Naive thymus-derived CD8-positive, alpha-beta T cell (primary cell): Measurements from ENCODE around the gene GPR107. TPM values are rescaled to one million over a fixed set of nuclear protein-coding genes. Genes with fewer than 3 reads are reported as not detected.

Experiments used
- ATAC-seq, 2 donors: fragments of 150-1000 bp; cut with Tn5 transposase in 1 of 2; sonication (Bioruptor Pico), chemical (Tn5 transposase) in 1 of 2; 1 replicate in 1 of 2; 2 replicates in 1 of 2; pipeline ENCODE4 v1.10.0; 2021; ENCODE audit warnings: mild to moderate bottlenecking in 2 of 2, moderate library complexity in 2 of 2
- POLR2A ChIA-PET: fragments of 350-600 bp; sonication (Branson Sonifier 250); formaldehyde crosslinking; loops from one replicate; lab custom pipeline; 2021; ENCODE audit warnings: antibody characterized with exemption; lab: Charles Lee
- DNase-seq, 10 donors: peaks; one replicate each; pipeline versions ENCODE4 v3.0.0 to v3.0.0-alpha.2; 2020 to 2022
- H3K27ac Mint-ChIP-seq, 10 donors: one replicate each; pipeline ENCODE4 v1.8.0; 2020 to 2022; ENCODE audit warnings: mild to moderate bottlenecking in 10 of 10, mixed read lengths in 10 of 10, moderate library complexity in 4 of 10, inconsistent platforms in 1 of 10
- H3K27me3 Mint-ChIP-seq, 5 donors: one replicate each; pipeline ENCODE4 v1.8.0; 2021 to 2022; ENCODE audit warnings: mixed read lengths in 5 of 5
- H3K36me3 Mint-ChIP-seq, 3 donors: one replicate each; pipeline ENCODE4 v1.8.0; 2020 to 2022; ENCODE audit warnings: mixed read lengths in 3 of 3, mild to moderate bottlenecking in 2 of 3, inconsistent platforms in 1 of 3
- H3K4me1 Mint-ChIP-seq, 4 donors: one replicate each; pipeline ENCODE4 v1.8.0; 2021 to 2022; ENCODE audit warnings: mixed read lengths in 4 of 4
- H3K4me3 Mint-ChIP-seq, 10 donors: one replicate each; pipeline ENCODE4 v1.8.0; 2020 to 2022; ENCODE audit warnings: mild to moderate bottlenecking in 10 of 10, mixed read lengths in 10 of 10, moderate library complexity in 6 of 10, inconsistent platforms in 1 of 10
- H3K9me3 Mint-ChIP-seq, 9 donors: one replicate each; pipeline ENCODE4 v1.8.0; 2020 to 2022; ENCODE audit warnings: mixed read lengths in 9 of 9, mild to moderate bottlenecking in 3 of 9, inconsistent platforms in 1 of 9, moderate library complexity in 1 of 9
- polyA plus RNA-seq, 3 donors: library from polyadenylated mRNA; unstranded; fragments of 300-500 nt; fragmentation: Illumina TruSeq; gene quantifications; one replicate each; pipeline ENCODE4 v1.2.3, GENCODE V29; 2021
- total RNA-seq, 8 experiments: library from RNA in 2 of 8; stranded (reverse) in 2 of 8; gene quantifications; one replicate each; pipeline ENCODE4 v1.2.3 and lab custom pipeline; 2021 to 2026

Gene GPR107
- total and polyA plus RNA-seq, 5 experiments from 2014 or later, result 1.4 to 25.3 (median 3.2) TPM

- Mint-ChIP-seq H3K27ac (peak overlapping the region; percentile 74 to 93 (median 86)), H3K4me1 (peaks cover 44 to 100% (median 96%) of the 10 kb centered on the region in 4 donors), H3K36me3 (peaks cover 0 to 15% (median 10%) of the 10 kb centered on the region in 3 donors), H3K4me3 (peak overlapping the region; percentile 50 to 83 (median 70)), H3K27me3 (no peaks in the 10 kb centered on the region), H3K9me3 (peaks cover 0 to 2% (median 0%) of the 10 kb centered on the region in 9 donors)
- POLR2A ChIA-PET, result interaction anchor here (0.6 to 4.1 kb wide), 7 partner anchors 11 to 532 kb away, joined by 3 to 32 read pairs (median 6); partner anchors contain the start of gene FNBP1
- ATAC-seq (no peak), DNase-seq (no peak)
Measured at GRCh38 chr9:130028493-130029222, 25.0 kb upstream of the GPR107 start.

- peaks cover 0 to 15% (median 10%) of the 10 kb centered on the region in 3 donors for H3K36me3 Mint-ChIP-seq
- POLR2A ChIA-PET, result interaction anchor here (0.8 to 4.1 kb wide), 6 partner anchors 11 to 143 kb away, joined by 3 to 32 read pairs (median 4); partner anchors contain the start of gene FNBP1
- H3K27me3 Mint-ChIP-seq, result no peaks in the 10 kb centered on the region
- peaks cover 0 to 2% (median 0%) of the 10 kb centered on the region in 9 donors for H3K9me3 Mint-ChIP-seq
- H3K27ac Mint-ChIP-seq, result peak overlapping the region; percentile 74 to 93 (median 87)
- peak overlapping the region; percentile 50 to 83 (median 70) for H3K4me3 Mint-ChIP-seq
- no peak for DNase-seq
- peaks cover 41 to 99% (median 91%) of the 10 kb centered on the region in 4 donors for H3K4me1 Mint-ChIP-seq
- ATAC-seq, result peak in 1 of 2 donors; percentile 10
Measured at GRCh38 chr9:130029223-130029973, 24.3 kb upstream of the GPR107 start.

GRCh38 chr9:130030651-130031127 lies 23.0 kb upstream of the GPR107 start:
- POLR2A ChIA-PET, result interaction anchor here (0.6 to 4.1 kb wide), 7 partner anchors 9 to 146 kb away, joined by 3 to 32 read pairs (median 5); no protein-coding TSS in a partner anchor
- peaks cover 40 to 99% (median 91%) of the 10 kb centered on the region in 4 donors for H3K4me1 Mint-ChIP-seq
- peaks cover 0 to 2% (median 0%) of the 10 kb centered on the region in 9 donors for H3K9me3 Mint-ChIP-seq
- ATAC-seq (peak; percentile 29 to 48), DNase-seq (no peak)
- peaks cover 0 to 25% (median 10%) of the 10 kb centered on the region in 3 donors for H3K36me3 Mint-ChIP-seq
- no peaks in the 10 kb centered on the region for H3K27me3 Mint-ChIP-seq
- H3K27ac Mint-ChIP-seq, result peak overlapping the region; percentile 57 to 97 (median 88)
- peak overlapping the region; percentile 0 to 83 (median 74) for H3K4me3 Mint-ChIP-seq

GRCh38 chr9:130034570-130034969 lies 19.1 kb upstream of the GPR107 start:
- H3K9me3 Mint-ChIP-seq, result no peaks in the 10 kb centered on the region
- H3K36me3 Mint-ChIP-seq, result peaks cover 0 to 16% (median 0%) of the 10 kb centered on the region in 3 donors
- DNase-seq, result no peak

GRCh38 chr9:130036099-130036498 lies 17.6 kb upstream of the GPR107 start:
- POLR2A ChIA-PET, result interaction anchor here (0.6 to 11.3 kb wide), 3 partner anchors 9 to 147 kb away, joined by 4 to 225 read pairs (median 5); no protein-coding TSS in a partner anchor
- Mint-ChIP-seq H3K9me3 (no peaks in the 10 kb centered on the region), H3K27ac (peak overlapping the region in 9 of 10 donors; percentile 69 to 99 (median 94)), H3K36me3 (peaks cover 0 to 16% (median 0%) of the 10 kb centered on the region in 3 donors), H3K27me3 (no peaks in the 10 kb centered on the region), H3K4me1 (peaks cover 35 to 93% (median 80%) of the 10 kb centered on the region in 4 donors), H3K4me3 (peak overlapping the region in 8 of 10 donors; percentile 62 to 99 (median 78))
- ATAC-seq (peak in 1 of 2 donors; percentile 16), DNase-seq (no peak)

More at GRCh38 chr9:130034570-130034969, 19.1 kb upstream of the GPR107 start:
- POLR2A ChIA-PET, result interaction anchor here (0.6 to 0.8 kb wide), 4 partner anchors 26 to 1354 kb away, joined by 3 to 6 read pairs (median 4); no protein-coding TSS in a partner anchor
- Mint-ChIP-seq H3K4me3 (peak overlapping the region in 9 of 10 donors; percentile 6 to 69 (median 43)), H3K27me3 (no peaks in the 10 kb centered on the region), H3K4me1 (peaks cover 34 to 97% (median 86%) of the 10 kb centered on the region in 4 donors), H3K27ac (peak overlapping the region; percentile 56 to 99 (median 84))
- ATAC-seq, result no peak

- H3K36me3 Mint-ChIP-seq, result peaks cover 0 to 10% (median 7%) of the 10 kb centered on the region in 3 donors
- ATAC-seq, result peak; percentile 7 to 19
- no peaks in the 10 kb centered on the region for H3K27me3 Mint-ChIP-seq
- H3K4me3 Mint-ChIP-seq, result peak overlapping the region; percentile 97 to 100 (median 99)
- H3K9me3 Mint-ChIP-seq, result no peaks in the 10 kb centered on the region
- peaks cover 35 to 80% (median 67%) of the 10 kb centered on the region in 4 donors for H3K4me1 Mint-ChIP-seq
- DNase-seq, result peak in 3 of 10 donors; percentile 49 to 63 (median 58)
- POLR2A ChIA-PET, result interaction anchor here (0.5 to 11.3 kb wide), 22 partner anchors 9 to 923 kb away, joined by 3 to 225 read pairs (median 4); partner anchors contain the start of gene GPR107
- H3K27ac Mint-ChIP-seq, result peak overlapping the region; percentile 94 to 99 (median 98)
Measured at GRCh38 chr9:130039528-130040147, 14.1 kb upstream of the GPR107 start.

- Mint-ChIP-seq H3K9me3 (no peaks in the 10 kb centered on the region), H3K27ac (peak overlapping the region; percentile 95 to 99 (median 98)), H3K4me3 (peak overlapping the region; percentile 97 to 100 (median 99)), H3K4me1 (peaks cover 37 to 80% (median 64%) of the 10 kb centered on the region in 4 donors), H3K36me3 (peaks cover 0 to 7% (median 2%) of the 10 kb centered on the region in 3 donors), H3K27me3 (no peaks in the 10 kb centered on the region)
- ATAC-seq (no peak), DNase-seq (no peak)
- POLR2A ChIA-PET, result interaction anchor here (0.9 to 11.3 kb wide), 13 partner anchors 11 to 199 kb away, joined by 3 to 225 read pairs (median 7); partner anchors contain the start of gene GPR107
Measured at GRCh38 chr9:130040984-130041647, 12.6 kb upstream of the GPR107 start.

- Mint-ChIP-seq H3K27me3 (no peaks in the 10 kb centered on the region), H3K9me3 (no peaks in the 10 kb centered on the region), H3K4me3 (peak overlapping the region; percentile 97 to 100 (median 99)), H3K4me1 (peaks cover 33 to 76% (median 57%) of the 10 kb centered on the region in 4 donors), H3K27ac (peak overlapping the region; percentile 95 to 99 (median 98)), H3K36me3 (peaks cover 0 to 7% (median 2%) of the 10 kb centered on the region in 3 donors)
- peak in 1 of 10 donors; percentile 9 for DNase-seq
- POLR2A ChIA-PET, result interaction anchor here (0.7 to 11.3 kb wide), 13 partner anchors 12 to 206 kb away, joined by 3 to 225 read pairs (median 4); partner anchors contain the start of gene GPR107
- no peak for ATAC-seq
Measured at GRCh38 chr9:130041648-130042405, 11.9 kb upstream of the GPR107 start.

GRCh38 chr9:130042406-130042884 lies 11.3 kb upstream of the GPR107 start:
- peak overlapping the region; percentile 95 to 99 (median 98) for H3K27ac Mint-ChIP-seq
- no peaks in the 10 kb centered on the region for H3K27me3 Mint-ChIP-seq
- H3K9me3 Mint-ChIP-seq, result no peaks in the 10 kb centered on the region
- DNase-seq (peak in 5 of 10 donors; percentile 21 to 45 (median 37)), ATAC-seq (peak; percentile 7 to 24)
- H3K4me3 Mint-ChIP-seq, result peak overlapping the region; percentile 97 to 100 (median 99)
- peaks cover 0 to 7% (median 2%) of the 10 kb centered on the region in 3 donors for H3K36me3 Mint-ChIP-seq
- peaks cover 32 to 71% (median 50%) of the 10 kb centered on the region in 4 donors for H3K4me1 Mint-ChIP-seq
- POLR2A ChIA-PET, result interaction anchor here (0.5 to 11.3 kb wide), 20 partner anchors 11 to 1884 kb away, joined by 3 to 225 read pairs (median 4); partner anchors contain the start of gene GPR107
